ENCODE results near the gene GUCY2F.

Gene GUCY2F

GRCh38 chrX:109393859-109394258, 88.0 kb downstream of the GUCY2F start:
- no peak for DNase-seq (ENCODE audit: low spot score)

GRCh38 chrX:109392895-109393294, 89.0 kb downstream of the GUCY2F start:
- DNase-seq (ENCODE audit: low spot score), result no peak

GRCh38 chrX:109390556-109390955, 91.3 kb downstream of the GUCY2F start:
- DNase-seq (ENCODE audit: low spot score), result no peak

- no peak for DNase-seq (ENCODE audit: low spot score)
Measured at GRCh38 chrX:109389917-109390316, 92.0 kb downstream of the GUCY2F start.

GRCh38 chrX:109384699-109385098, 97.2 kb downstream of the GUCY2F start:
- DNase-seq (ENCODE audit: low spot score), result no peak

GRCh38 chrX:109382332-109382731, 99.6 kb downstream of the GUCY2F start:
- no peak for DNase-seq (ENCODE audit: low spot score)

GRCh38 chrX:109378281-109378680, 103.6 kb downstream of the GUCY2F start:
- no peak for DNase-seq (ENCODE audit: low spot score)

- DNase-seq (ENCODE audit: low spot score), result no peak
Measured at GRCh38 chrX:109374262-109374960, 107.5 kb downstream of the GUCY2F start.

- DNase-seq (ENCODE audit: low spot score), result no peak
Measured at GRCh38 chrX:109373468-109373867, 108.4 kb downstream of the GUCY2F start.

- no peak for DNase-seq (ENCODE audit: low spot score)
Measured at GRCh38 chrX:109372716-109373115, 109.2 kb downstream of the GUCY2F start.

GRCh38 chrX:109372291-109372690, 109.6 kb downstream of the GUCY2F start:
- no peak for DNase-seq (ENCODE audit: low spot score)

GRCh38 chrX:109362101-109362500, 119.8 kb downstream of the GUCY2F start:
- no peak for DNase-seq (ENCODE audit: low spot score)

- DNase-seq (ENCODE audit: low spot score), result no peak
Measured at GRCh38 chrX:109360301-109360700, 121.6 kb downstream of the GUCY2F start.

- no peak for DNase-seq (ENCODE audit: low spot score)
Measured at GRCh38 chrX:109357706-109358105, 124.2 kb downstream of the GUCY2F start.

- DNase-seq (ENCODE audit: low spot score), result no peak
Measured at GRCh38 chrX:109356684-109357083, 125.2 kb downstream of the GUCY2F start.

- no peak for DNase-seq (ENCODE audit: low spot score)
Measured at GRCh38 chrX:109352066-109352588, 129.8 kb downstream of the GUCY2F start.

- no peak for DNase-seq (ENCODE audit: low spot score)
Measured at GRCh38 chrX:109351557-109351956, 130.3 kb downstream of the GUCY2F start.

GRCh38 chrX:109350551-109350950, 131.3 kb downstream of the GUCY2F start:
- DNase-seq (ENCODE audit: low spot score), result no peak

- DNase-seq (ENCODE audit: low spot score), result no peak
Measured at GRCh38 chrX:109350051-109350450, 131.8 kb downstream of the GUCY2F start.

GRCh38 chrX:109347632-109348031, 134.3 kb downstream of the GUCY2F start:
- no peak for DNase-seq (ENCODE audit: low spot score)

GRCh38 chrX:109346491-109346890, 135.4 kb downstream of the GUCY2F start:
- no peak for DNase-seq (ENCODE audit: low spot score)

- DNase-seq (ENCODE audit: low spot score), result no peak
Measured at GRCh38 chrX:109345856-109346255, 136.0 kb downstream of the GUCY2F start.

- DNase-seq (ENCODE audit: low spot score), result no peak
Measured at GRCh38 chrX:109344678-109345077, 137.2 kb downstream of the GUCY2F start.

GRCh38 chrX:109344101-109344500, 137.8 kb downstream of the GUCY2F start:
- DNase-seq (ENCODE audit: low spot score), result no peak
